ENCODE measurements around the gene TMPRSS6.

The TMPRSS6 gene

GRCh38 chr22:37049224-37049623 is 60.3 kb downstream of the TMPRSS6 start:
- DNase-seq, result no peak

DNA sequence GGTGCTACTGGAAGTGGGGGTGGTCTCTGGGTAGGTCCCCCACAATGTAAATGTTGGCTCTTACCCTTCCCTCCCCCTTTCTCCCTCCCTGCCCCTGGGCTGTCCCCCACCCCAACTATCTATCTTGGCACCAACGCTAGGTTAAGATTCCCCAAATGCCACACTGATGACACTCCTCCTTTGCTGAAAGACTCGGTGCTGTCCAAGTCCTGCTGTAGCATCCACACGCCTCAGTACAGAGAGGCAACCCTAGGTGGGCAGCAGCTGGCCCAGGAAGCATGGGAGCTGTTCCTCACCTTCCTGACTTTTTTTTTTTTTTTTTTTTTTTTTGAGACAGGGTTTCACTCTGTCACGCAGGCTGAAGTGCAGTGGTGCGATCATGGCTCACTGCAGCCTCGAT is 61.4 kb downstream of the TMPRSS6 start:
- no peak for DNase-seq

GRCh38 chr22:37047006-37047405 is 62.5 kb downstream of the TMPRSS6 start:
- no peak for DNase-seq

DNA sequence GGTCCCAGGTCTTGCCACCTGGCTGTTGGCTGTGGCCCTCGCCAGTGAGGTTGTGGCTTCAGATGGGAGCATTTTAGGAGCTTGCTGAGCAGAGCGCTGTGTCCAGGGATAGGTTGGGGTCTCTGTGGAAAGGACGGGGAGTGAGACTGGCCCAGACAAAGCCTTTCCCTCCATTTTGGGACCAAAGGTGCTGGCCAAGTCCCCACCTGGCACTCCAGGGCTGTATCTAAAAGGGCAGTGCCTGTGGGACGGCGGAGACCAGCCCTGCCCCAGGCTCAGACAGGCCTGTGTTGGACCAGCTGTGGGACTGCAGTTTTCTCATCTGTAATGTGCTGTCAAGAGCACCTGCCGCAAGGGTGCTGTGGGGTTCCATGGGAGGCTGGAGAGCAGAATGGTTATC is 62.9 kb downstream of the TMPRSS6 start:
- DNase-seq, result no peak

- no peak for DNase-seq
Measured at GRCh38 chr22:37045958-37046357, 63.6 kb downstream of the TMPRSS6 start.

- peak in 1 of 3 experiments; percentile 12 for DNase-seq
Measured at GRCh38 chr22:37044634-37045625, 64.6 kb downstream of the TMPRSS6 start.

DNA sequence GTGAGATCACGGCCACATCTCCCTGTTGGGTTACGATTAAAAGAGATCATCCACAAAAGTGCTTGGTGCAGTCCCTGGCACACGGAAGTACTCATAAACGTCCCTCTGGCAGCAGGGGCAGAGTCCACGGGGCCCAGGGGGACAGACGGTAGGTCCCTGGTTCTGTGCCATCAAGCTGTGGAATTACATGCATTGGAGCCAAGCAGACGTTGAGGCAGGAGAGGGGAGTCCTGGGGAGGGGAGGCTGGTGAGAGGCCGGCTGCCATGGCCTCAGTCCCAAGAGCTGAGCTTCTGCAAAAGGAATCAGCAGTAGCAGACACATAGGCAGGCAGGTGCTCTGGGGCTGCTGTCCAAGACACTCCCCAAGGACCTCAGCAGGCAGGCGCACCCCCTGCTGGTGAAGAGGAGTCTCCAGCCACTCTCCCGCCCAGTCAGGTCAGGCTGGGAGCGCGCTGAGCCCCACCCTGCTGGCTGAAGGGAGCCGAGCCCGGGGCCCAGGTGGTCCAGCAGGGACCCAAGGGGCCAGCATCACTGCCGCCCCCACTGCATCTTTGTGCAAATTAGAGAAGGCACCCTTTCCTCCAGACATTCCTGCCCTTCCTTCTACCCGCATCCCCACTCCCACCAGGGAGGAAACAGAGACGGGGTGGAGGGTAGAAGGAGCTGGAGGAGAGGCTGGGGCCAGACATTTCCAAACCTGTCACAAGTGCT is 65.5 kb downstream of the TMPRSS6 start:
- DNase-seq, result peak; percentile 33 to 57 (median 55)

GRCh38 chr22:37043209-37043827 is 66.2 kb downstream of the TMPRSS6 start:
- DNase-seq, result no peak

GRCh38 chr22:37039466-37039865 is 70.0 kb downstream of the TMPRSS6 start:
- DNase-seq, result no peak

GRCh38 chr22:37037669-37038068 is 71.8 kb downstream of the TMPRSS6 start:
- DNase-seq, result peak in 1 of 3 experiments; percentile 3

- peak in 1 of 3 experiments; percentile 12 for DNase-seq
Measured at GRCh38 chr22:37036655-37037377, 72.7 kb downstream of the TMPRSS6 start.

DNA sequence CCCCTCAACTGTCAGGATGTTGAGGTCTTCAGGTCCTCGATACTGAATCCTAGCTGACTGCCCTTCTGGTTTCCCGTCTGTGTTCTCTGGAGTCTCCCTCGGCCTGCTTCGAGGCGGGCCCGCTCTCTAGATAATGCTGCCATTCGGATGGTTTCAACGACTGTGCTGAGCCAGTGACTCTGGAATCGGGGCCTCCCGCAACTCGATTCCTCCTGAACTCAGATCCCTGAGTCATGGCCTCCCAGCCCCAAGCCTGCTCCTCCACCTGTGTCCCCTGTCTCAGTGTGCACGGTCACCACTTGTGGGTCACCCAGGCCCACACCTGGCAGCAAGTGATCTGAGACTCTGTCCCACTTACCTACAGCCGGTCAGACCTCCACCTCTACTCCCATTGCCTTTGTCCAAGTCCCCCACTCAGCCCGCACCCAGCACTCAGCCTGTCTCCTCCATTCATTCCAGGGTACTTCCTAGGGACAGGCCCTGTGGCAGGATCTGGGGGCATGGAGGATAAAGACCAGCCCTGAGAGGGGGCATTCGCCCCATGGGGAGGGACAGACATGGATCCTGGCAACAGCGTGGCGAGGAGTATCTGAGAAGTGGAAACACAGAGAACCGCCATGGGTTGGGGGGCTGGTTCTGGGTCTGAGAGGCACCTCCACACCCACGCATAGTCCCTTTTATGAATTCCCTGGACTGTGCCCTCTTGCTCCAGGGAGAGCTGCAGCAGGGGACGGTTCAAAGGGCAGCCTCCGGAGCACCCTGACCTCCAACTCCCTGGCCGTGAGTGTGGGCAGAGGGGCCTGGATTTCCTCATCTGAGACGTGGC is 75.7 kb downstream of the TMPRSS6 start:
- no peak for DNase-seq

DNA sequence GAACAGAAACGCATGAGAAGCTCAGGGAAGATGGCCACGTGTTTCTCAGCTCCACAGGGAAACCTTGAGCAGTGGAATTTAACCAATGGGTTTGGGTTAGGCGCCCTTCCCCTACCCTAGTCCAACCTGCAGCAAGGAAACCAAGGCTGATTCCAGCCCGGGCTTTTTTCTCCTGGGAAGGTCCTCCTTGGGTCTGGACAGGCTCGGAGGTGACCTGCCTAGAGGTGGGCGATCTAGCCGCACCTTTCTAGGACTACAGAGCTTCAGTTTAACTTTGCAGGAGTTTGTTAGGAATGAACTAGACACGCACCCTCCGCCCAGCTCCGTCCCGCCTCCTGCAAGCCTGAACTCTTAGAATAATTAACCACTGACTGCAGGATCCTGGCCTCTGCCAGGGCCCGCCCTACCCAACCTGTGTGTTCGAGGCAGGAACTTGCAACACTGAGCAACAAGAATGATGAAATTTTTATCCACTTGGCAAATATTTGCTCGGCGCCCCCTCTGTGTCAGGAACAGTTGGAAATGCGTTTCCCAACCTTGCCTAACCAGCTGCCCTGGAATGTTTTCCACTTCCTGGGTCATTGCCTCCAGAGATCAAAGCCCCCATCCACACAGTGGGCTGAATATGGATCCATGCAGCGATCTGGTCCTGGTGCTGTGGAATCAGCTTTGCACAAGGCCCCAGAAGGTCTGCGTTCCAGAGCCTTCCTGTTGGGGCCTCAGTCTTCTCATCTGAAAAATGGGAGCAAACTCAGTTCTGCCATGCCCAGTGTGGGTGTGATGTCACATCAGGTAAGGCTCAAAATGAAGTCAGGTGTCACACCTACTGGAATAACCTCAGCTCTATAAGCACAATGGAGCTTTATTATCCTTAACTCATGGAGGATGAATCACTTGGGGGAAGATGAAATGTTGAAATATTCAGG is 76.7 kb downstream of the TMPRSS6 start:
- no peak for DNase-seq

- DNase-seq, result no peak
Measured at GRCh38 chr22:37032134-37032534, 77.4 kb downstream of the TMPRSS6 start.

- no peak for DNase-seq
Measured at GRCh38 chr22:37030560-37031281, 78.8 kb downstream of the TMPRSS6 start.

- no peak for DNase-seq
Measured at GRCh38 chr22:37028692-37029674, 80.5 kb downstream of the TMPRSS6 start.

DNA sequence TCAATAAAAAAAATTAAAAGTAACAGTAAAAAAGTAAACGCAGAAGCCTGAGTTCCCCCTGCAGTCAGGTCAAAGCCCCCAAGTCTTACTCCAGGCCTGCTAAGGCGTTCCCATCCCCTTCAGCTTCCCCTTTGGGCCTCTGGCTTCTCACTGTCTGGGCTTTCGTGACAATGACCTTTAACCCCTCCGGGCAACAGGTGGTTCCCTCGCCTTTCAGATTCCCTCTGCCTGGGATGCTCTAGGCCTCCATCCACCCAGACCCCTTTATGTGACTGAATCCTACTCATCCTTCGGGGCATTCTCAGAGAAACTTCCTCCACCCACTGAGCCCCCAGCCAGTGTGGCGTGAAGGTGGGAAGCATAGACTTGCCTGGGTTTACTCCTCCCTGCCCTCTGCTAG is 82.0 kb downstream of the TMPRSS6 start:
- no peak for DNase-seq

- no peak for DNase-seq
Measured at GRCh38 chr22:37026325-37026724, 83.2 kb downstream of the TMPRSS6 start.

All from NCI-H1417 (cell line).